Gastrocnemius medialis (tissue), 4 donors: ENCODE results near the gene AGFG2. TPM values are rescaled to one million over a fixed set of nuclear protein-coding genes. Genes with fewer than 3 reads are reported as not detected.
"Not testable (repeated sequence)": the region's sequence is repeated elsewhere in the genome, so short reads cannot be mapped to it uniquely, and the experiment has no call there.

Experiments used
- ATAC-seq, 2 donors: fragments of 150-250 bp; one replicate each; pipeline ENCODE4 v1.9.1; 2016
- DNase-seq, 2 donors: peaks; one replicate each; pipeline ENCODE4 v3.0.0-alpha.2; 2019
- H3K27ac ChIP-seq, 4 donors: fragments of 200-600 bp; sonication (generic); 1 replicate in 1 of 4; 2 replicates in 3 of 4; pipeline ENCODE4 v1.5.1; 2016 to 2018; ENCODE audit warnings: mild to moderate bottlenecking in 2 of 4, moderate library complexity in 1 of 4
- H3K27me3 ChIP-seq, 3 donors: fragments of 200-600 bp; sonication (generic) in 2 of 3; 1 replicate in 1 of 3; 2 replicates in 2 of 3; pipeline versions ENCODE4 v1.5.1 to v1.6.0; 2016 to 2019; ENCODE audit warnings: mild to moderate bottlenecking in 1 of 3, moderate library complexity in 1 of 3
- H3K36me3 ChIP-seq, 2 donors: fragments of 200-600 bp; sonication (generic) in 1 of 2; one replicate each; pipeline ENCODE4 v1.5.1; 2017 to 2018
- H3K4me1 ChIP-seq, 2 donors: fragments of 200-600 bp; sonication (generic) in 1 of 2; one replicate each; pipeline ENCODE4 v1.5.1; 2016 to 2017; ENCODE audit warnings: mild to moderate bottlenecking in 2 of 2
- H3K4me3 ChIP-seq, 4 donors: fragments of 200-600 bp; sonication (generic) in 3 of 4; 1 replicate in 1 of 4; 2 replicates in 3 of 4; pipeline ENCODE4 v1.5.1; 2016 to 2019; ENCODE audit warnings: mild to moderate bottlenecking in 2 of 4
- H3K9me3 ChIP-seq, 3 donors: fragments of 200-600 bp; sonication (generic) in 2 of 3; 1 replicate in 1 of 3; 2 replicates in 2 of 3; pipeline ENCODE4 v1.5.1; 2016 to 2019
- CTCF ChIP-seq, 5 experiments: fragments of 450-650 bp in 3 of 5; fragments of 200-600 bp in 2 of 5; sonication (generic) in 2 of 5; IDR thresholded peaks in 4 of 5; conservative IDR thresholded peaks in 1 of 5; 1 replicate in 4 of 5; 2 replicates in 1 of 5; pipeline ENCODE4 v1.5.1; 2016 to 2019; ENCODE audit warnings: antibody characterized with exemption in 5 of 5, mild to moderate bottlenecking in 3 of 5, moderate library complexity in 3 of 5
- POLR2A ChIP-seq, 2 donors: fragments of 450-650 bp; IDR thresholded peaks; one replicate each; pipeline ENCODE4 v1.6.1; 2017; ENCODE audit warnings: antibody characterized with exemption in 2 of 2, mild to moderate bottlenecking in 2 of 2, moderate library complexity in 2 of 2
- in situ Hi-C, 4 donors: fragments of 200-750 bp; cut with MboI; loops; one replicate each; pipeline versions ENCODE4 v1.15.0 to v1.8.0; 2017; ENCODE audit warnings: low sequenced_read_pairs in 4 of 4
- intact Hi-C: fragments of 100-400 bp; cut with DNase I; formaldehyde crosslinking; loops from one replicate; pipeline ENCODE4 v1.15.1; 2023; ENCODE audit warnings: low total_unique reads
- total RNA-seq, 4 donors: library from RNA; depleted of rRNA; stranded (reverse); fragments of >200 nt; gene quantifications; one replicate each; pipeline versions ENCODE4 v1.1.0 to v1.2.3, GENCODE V29; 2016

The AGFG2 gene
- total RNA-seq, 4 donors from 2014 or later: 10.7 to 16.4 (median 13.5) TPM

GRCh38 chr7:100562195-100563099, 23.4 kb downstream of the AGFG2 start:
- intact Hi-C loops: loop anchor here (5.0 kb wide), 1 partner anchor 80 kb away; the partner anchor contains the start of gene NYAP1
- in situ Hi-C loops: loop anchor here in 1 of 4 donors (25.0 kb wide), 1 partner anchor 100 kb away; the partner anchor contains the start of gene SPACDR
- Histone ChIP-seq H3K36me3 (no peaks in the 10 kb centered on the region), H3K27ac (no peak overlapping the region), H3K4me1 (no peaks in the 10 kb centered on the region), H3K9me3 (no peaks in the 10 kb centered on the region), H3K27me3 (no peaks in the 10 kb centered on the region), H3K4me3 (no peak overlapping the region)
- no peak for ATAC-seq
- no peak for DNase-seq
- TF ChIP-seq POLR2A (IDR thresholded peaks at IDR 0.05) (no peak), CTCF (IDR thresholded peaks at IDR 0.05 in 4 of 5, conservative IDR thresholded peaks at IDR 0.05 in 1 of 5) (no peak)

GRCh38 chr7:100563100-100563564, 24.1 kb downstream of the AGFG2 start:
- ATAC-seq: no peak

GRCh38 chr7:100563809-100564400, 24.9 kb downstream of the AGFG2 start:
- H3K4me3 ChIP-seq: no peak overlapping the region
- DNase-seq (peak in 1 of 2 donors; percentile 59), ATAC-seq (peak; percentile 33 to 59)
- H3K27me3 ChIP-seq: no peaks in the 10 kb centered on the region
- H3K36me3 ChIP-seq: no peaks in the 10 kb centered on the region
- no peak for TF ChIP-seq POLR2A (IDR thresholded peaks at IDR 0.05)
- peak; percentile 81 to 94 (median 89) for TF ChIP-seq CTCF (IDR thresholded peaks at IDR 0.05 in 4 of 5, conservative IDR thresholded peaks at IDR 0.05 in 1 of 5)
- intact Hi-C loops: loop anchor here (1.0 to 5.0 kb wide), 3 partner anchors 82 to 161 kb away; partner anchors contain the start of gene NYAP1
- H3K9me3 ChIP-seq: no peaks in the 10 kb centered on the region
- H3K4me1 ChIP-seq: no peaks in the 10 kb centered on the region
- in situ Hi-C loops: loop anchor here in 1 of 4 donors (25.0 kb wide), 1 partner anchor 102 kb away; the partner anchor contains the start of gene SPACDR
- H3K27ac ChIP-seq: no peak overlapping the region

More at GRCh38 chr7:100563100-100563564, 24.1 kb downstream of the AGFG2 start:
- TF ChIP-seq POLR2A (IDR thresholded peaks at IDR 0.05): no peak
- no peak for TF ChIP-seq CTCF (IDR thresholded peaks at IDR 0.05 in 4 of 5, conservative IDR thresholded peaks at IDR 0.05 in 1 of 5)
- H3K36me3 ChIP-seq: no peaks in the 10 kb centered on the region
- intact Hi-C loops: loop anchor here (5.0 kb wide), 1 partner anchor 81 kb away; the partner anchor contains the start of gene NYAP1
- no peaks in the 10 kb centered on the region for H3K27me3 ChIP-seq
- no peaks in the 10 kb centered on the region for H3K9me3 ChIP-seq
- H3K4me1 ChIP-seq: no peaks in the 10 kb centered on the region
- no peak overlapping the region for H3K4me3 ChIP-seq
- no peak for DNase-seq
- in situ Hi-C loops: loop anchor here in 1 of 4 donors (25.0 kb wide), 1 partner anchor 101 kb away; the partner anchor contains the start of gene SPACDR
- H3K27ac ChIP-seq: no peak overlapping the region

GRCh38 chr7:100564405-100564804, 25.4 kb downstream of the AGFG2 start:
- not testable (repeated sequence) for H3K27me3 ChIP-seq, ATAC-seq, H3K36me3 ChIP-seq, H3K4me3 ChIP-seq, H3K9me3 ChIP-seq, H3K27ac ChIP-seq, DNase-seq, H3K4me1 ChIP-seq
- intact Hi-C loops (loop anchor here (1.0 to 5.0 kb wide), 3 partner anchors 82 to 161 kb away; partner anchors contain the start of gene NYAP1), in situ Hi-C loops (loop anchor here in 1 of 4 donors (25.0 kb wide), 1 partner anchor 102 kb away; the partner anchor contains the start of gene SPACDR)
